B cell (primary cell): ENCODE data around the gene DPH1. TPM values are rescaled to one million over a fixed set of nuclear protein-coding genes. Genes with fewer than 3 reads are reported as not detected.

ENCODE experiments used
- ATAC-seq: fragments of 200-7000 bp; cut with Tn5 transposase; one replicate; pipeline ENCODE4 v1.10.0; 2021; ENCODE audit warnings: low read depth, mild to moderate bottlenecking, moderate number of reproducible peaks, moderate library complexity
- CTCF ChIA-PET: fragments of 350-600 bp; sonication (Branson Sonifier 250); formaldehyde crosslinking; loops from one replicate; lab custom pipeline; 2021; ENCODE audit warnings: antibody characterized with exemption, inconsistent platforms; lab: Charles Lee
- POLR2A ChIA-PET: fragments of 350-600 bp; sonication (Branson Sonifier 250); formaldehyde crosslinking; loops from one replicate; lab custom pipeline; 2021; ENCODE audit warnings: antibody characterized with exemption; lab: Charles Lee
- DNase-seq: peaks from one replicate; pipeline ENCODE4 v3.0.0; 2013
- H2AFZ ChIP-seq: 2 replicates; pipeline ENCODE4 v1.6.1; 2012; ENCODE audit warnings: mild to moderate bottlenecking, low read depth, low read length; ENCODE audit not compliant: insufficient read depth, poor library complexity, severe bottlenecking
- H3K27ac ChIP-seq, 2 donors: 1 replicate in 1 of 2; 2 replicates in 1 of 2; pipeline ENCODE4 v1.5.1; 2012 to 2013; ENCODE audit warnings: low read length in 2 of 2, mild to moderate bottlenecking in 2 of 2, moderate library complexity in 1 of 2
- H3K27me3 ChIP-seq, 4 experiments: fragments of 200-600 bp in 1 of 4; sonication (generic) in 1 of 4; replicated peaks in 1 of 4; 1 replicate in 2 of 4; 2 replicates in 2 of 4; pipeline versions ENCODE4 v1.6.1 to v1.7.0; 2013 to 2016; ENCODE audit warnings: low read length in 3 of 4, mild to moderate bottlenecking in 2 of 4, mixed read lengths in 1 of 4, moderate library complexity in 1 of 4; ENCODE audit not compliant: insufficient read depth in 4 of 4, control insufficient read depth in 3 of 4; ENCODE audit errors: control extremely low read depth in 1 of 4
- H3K36me3 ChIP-seq, 2 experiments: replicated peaks in 1 of 2; 1 replicate in 1 of 2; 2 replicates in 1 of 2; pipeline versions ENCODE4 v1.6.1 to v1.7.1; 2013; ENCODE audit warnings: low read length in 1 of 2; ENCODE audit not compliant: insufficient read depth in 2 of 2, control insufficient read depth in 1 of 2; ENCODE audit errors: control extremely low read depth in 1 of 2, extremely low read depth in 1 of 2
- H3K4me1 ChIP-seq, 2 donors: fragments of 200-600 bp in 1 of 2; sonication (generic) in 1 of 2; 1 replicate in 1 of 2; 2 replicates in 1 of 2; pipeline versions ENCODE4 v1.5.1 to v1.6.1; 2013 to 2017; ENCODE audit warnings: low read length in 2 of 2; ENCODE audit not compliant: control insufficient read depth in 2 of 2, insufficient read depth in 2 of 2
- H3K4me2 ChIP-seq: replicated peaks from 2 replicates; pipeline ENCODE3; 2012; ENCODE audit warnings: mild to moderate bottlenecking, low read depth, low read length; ENCODE audit not compliant: poor library complexity, severe bottlenecking
- H3K4me3 ChIP-seq, 5 experiments: fragments of 200-600 bp in 1 of 5; sonication (generic) in 1 of 5; 1 replicate in 3 of 5; 2 replicates in 2 of 5; pipeline versions ENCODE4 v1.5.1 to v1.7.0; 2011 to 2016; ENCODE audit warnings: low read length in 4 of 5, mild to moderate bottlenecking in 4 of 5, low read depth in 2 of 5, control low read depth in 1 of 5, moderate library complexity in 1 of 5; ENCODE audit not compliant: insufficient read depth in 1 of 5; ENCODE audit errors: control extremely low read depth in 1 of 5, extremely low read depth in 1 of 5
- H3K79me2 ChIP-seq: fragments of 200-600 bp; sonication (generic); one replicate; pipeline ENCODE4 v1.6.0; 2016; ENCODE audit warnings: low read length; ENCODE audit not compliant: control insufficient read depth, insufficient read depth
- H3K9ac ChIP-seq: fragments of 200-600 bp; sonication (generic); 2 replicates; pipeline ENCODE4 v1.6.1; 2017; ENCODE audit warnings: mild to moderate bottlenecking, low read length, moderate library complexity
- H3K9me3 ChIP-seq, 3 donors: one replicate each; pipeline versions ENCODE4 v1.6.1 to v1.7.1; 2013; ENCODE audit warnings: low read length in 2 of 3; ENCODE audit not compliant: control insufficient read depth in 2 of 3, insufficient read depth in 1 of 3; ENCODE audit errors: control extremely low read depth in 1 of 3
- H4K20me1 ChIP-seq: 2 replicates; pipeline ENCODE4 v1.6.0; 2012; ENCODE audit warnings: mild to moderate bottlenecking, low read length; ENCODE audit not compliant: insufficient read depth, control insufficient read depth, poor library complexity, severe bottlenecking
- H3K27ac Mint-ChIP-seq: one replicate; pipeline ENCODE4 v1.8.0; 2021; ENCODE audit warnings: mixed read lengths
- H3K27me3 Mint-ChIP-seq: one replicate; pipeline ENCODE4 v1.8.0; 2021; ENCODE audit warnings: mixed read lengths
- H3K4me1 Mint-ChIP-seq: one replicate; pipeline ENCODE4 v1.8.0; 2021; ENCODE audit warnings: mixed read lengths
- H3K4me3 Mint-ChIP-seq: one replicate; pipeline ENCODE4 v1.8.0; 2021; ENCODE audit warnings: mixed read lengths
- H3K9me3 Mint-ChIP-seq: one replicate; pipeline ENCODE4 v1.8.0; 2022; ENCODE audit warnings: mixed read lengths; ENCODE audit not compliant: insufficient read depth
- CTCF ChIP-seq: fragments of 200-600 bp; IDR thresholded peaks from one replicate; pipeline ENCODE4 v1.8.0; 2022; ENCODE audit warnings: antibody characterized with exemption, mild to moderate bottlenecking
- EZH2 ChIP-seq: IDR thresholded peaks from 2 replicates; pipeline ENCODE4 v1.6.1; 2012; ENCODE audit warnings: borderline replicate concordance, low read depth, mild to moderate bottlenecking, moderate library complexity, low read length; ENCODE audit not compliant: insufficient read depth, poor library complexity, severe bottlenecking
- WGBS: methylation state at CpG from one replicate; pipeline ENCODE4 v1.1.5; 2013; ENCODE audit warnings: missing lambda C conversion rate; ENCODE audit not compliant: insufficient coverage; 5-methylcytosine and 5-hydroxymethylcytosine counted together
- intact Hi-C: fragments of 100-400 bp; cut with micrococcal nuclease; formaldehyde crosslinking; loops from one replicate; pipeline ENCODE4 v1.10.0; 2022
- polyA plus RNA-seq: library from polyadenylated mRNA; depleted of rRNA; stranded (reverse); fragments of >200 nt; gene quantifications from 2 replicates; pipeline ENCODE4 v1.2.3, GENCODE V29; 2012
- total RNA-seq, 2 donors: library from RNA; stranded (reverse); fragments of 120-200 nt in 1 of 2; gene quantifications; 1 replicate in 1 of 2; 2 replicates in 1 of 2; pipeline versions ENCODE4 v1.2.3 to v1.2.4, GENCODE V29; 2013 to 2022

The DPH1 gene
- total and polyA plus RNA-seq, 2 donors (not counting 1 experiment from before 2014, with no cell fraction given) = 83.6 to 105 TPM

- Mint-ChIP-seq H3K27me3 (no peaks in the 10 kb centered on the region), H3K27ac (peak within 1 kb of the TSS; percentile 92), H3K4me1 (peaks cover 25% of the 10 kb centered on the region), H3K9me3 (no peaks in the 10 kb centered on the region), H3K4me3 (peak within 1 kb of the TSS; percentile 91)
- Histone ChIP-seq H2AFZ (peak within 1 kb of the TSS; percentile 86), H3K9me3 (peaks cover 0 to 4% (median 0%) of the 10 kb centered on the region in 3 donors), H4K20me1 (peaks cover 9% of the 10 kb centered on the region), H3K4me3 (peak within 1 kb of the TSS; percentile 69 to 84 (median 81)), H3K9ac (peak within 1 kb of the TSS; percentile 85), H3K79me2 (peaks cover 20% of the 10 kb centered on the region), H3K27ac (peak within 1 kb of the TSS; percentile 78 to 94), H3K4me2 (peak within 1 kb of the TSS; percentile 86), H3K36me3 (peaks cover 0 to 31% of the 10 kb centered on the region in 2 experiments), H3K4me1 (peaks cover 12 to 15% of the 10 kb centered on the region in 2 donors), H3K27me3 (no peaks in the 10 kb centered on the region)
- WGBS = under 1% methylated on average over 92 of the region's 93 CpGs
- DNase-seq (peak; percentile 98), ATAC-seq (peak; percentile 92)
- TF ChIP-seq EZH2 = no peak
- peak; percentile 59 for TF ChIP-seq CTCF
- CTCF ChIA-PET = interaction anchor here (1.2 to 3.0 kb wide), 3 partner anchors 11 to 203 kb away, joined by 3 to 12 read pairs (median 4); partner anchors contain the start of gene DPH1
- POLR2A ChIA-PET = interaction anchor here (1.5 kb wide), 1 partner anchor 12 kb away, joined by 9 read pairs; the partner anchor contains the start of gene DPH1
- intact Hi-C loops = loop anchor here (1.0 to 5.0 kb wide), 6 partner anchors 9 to 351 kb away; partner anchors contain the start of genes DPH1 and RTN4RL1
These were observed 11.8 kb downstream of the DPH1 start, which contains the start of gene OVCA2 for GRCh38 chr17:2041561-2042389. Gene OVCA2, plus strand, starts transcription at chr17:2042022. Its CDS starts 26 bp downstream, at chr17:2042048.
